Measurements from ENCODE around the gene PRKCB. TPM values are rescaled to one million over a fixed set of nuclear protein-coding genes. Genes with fewer than 3 reads are reported as not detected.
A peak's percentile ranks its signal among the peaks of the same experiment; 100 is the strongest.

PRKCB gene
- total RNA-seq, 1 donor from 2014 or later: 2.5 TPM

DNA sequence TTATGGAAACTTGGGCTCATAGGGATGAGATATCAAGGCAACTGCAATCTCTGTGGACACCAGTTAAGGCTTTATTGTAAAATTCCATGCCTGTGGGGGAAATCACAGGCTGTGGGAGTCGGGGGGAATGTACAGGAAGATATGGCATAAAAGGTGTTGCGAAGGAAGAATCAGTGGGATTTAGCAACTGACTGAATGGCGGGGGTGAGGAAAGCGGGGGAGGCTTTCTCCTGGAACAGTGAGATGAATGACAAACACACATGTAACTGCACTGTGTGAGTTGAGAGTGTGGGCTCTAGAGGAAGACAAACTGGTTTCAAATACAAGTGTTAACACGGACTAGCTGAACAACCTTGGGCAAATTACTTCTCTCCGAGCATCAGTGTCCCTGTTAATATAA is 143.7 kb downstream of the PRKCB start:
- no peak for ATAC-seq
- intact Hi-C loops (cut with micrococcal nuclease): no loop called here
- no peak for DNase-seq

DNA sequence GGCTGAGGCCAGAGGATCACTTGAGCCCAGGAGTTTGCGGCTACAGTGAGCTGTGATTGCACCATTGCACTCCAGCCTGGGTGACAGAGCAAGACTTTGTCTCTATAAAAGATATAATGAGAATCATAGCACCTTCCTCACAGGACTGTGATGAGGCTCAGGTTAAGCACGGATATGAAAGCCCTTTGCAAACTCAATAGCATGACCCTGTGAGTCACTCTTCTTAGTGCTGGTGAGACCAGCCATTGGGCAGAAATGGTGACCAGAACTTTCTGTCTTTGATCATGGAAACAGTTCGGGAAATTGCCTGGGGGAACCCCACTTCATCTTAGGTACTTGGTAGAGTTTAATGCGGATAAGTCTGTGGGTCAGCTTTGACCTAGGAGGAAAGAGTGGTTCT is 144.2 kb downstream of the PRKCB start:
- no peak for ATAC-seq
- intact Hi-C loops (cut with micrococcal nuclease): no loop called here
- no peak for DNase-seq

DNA sequence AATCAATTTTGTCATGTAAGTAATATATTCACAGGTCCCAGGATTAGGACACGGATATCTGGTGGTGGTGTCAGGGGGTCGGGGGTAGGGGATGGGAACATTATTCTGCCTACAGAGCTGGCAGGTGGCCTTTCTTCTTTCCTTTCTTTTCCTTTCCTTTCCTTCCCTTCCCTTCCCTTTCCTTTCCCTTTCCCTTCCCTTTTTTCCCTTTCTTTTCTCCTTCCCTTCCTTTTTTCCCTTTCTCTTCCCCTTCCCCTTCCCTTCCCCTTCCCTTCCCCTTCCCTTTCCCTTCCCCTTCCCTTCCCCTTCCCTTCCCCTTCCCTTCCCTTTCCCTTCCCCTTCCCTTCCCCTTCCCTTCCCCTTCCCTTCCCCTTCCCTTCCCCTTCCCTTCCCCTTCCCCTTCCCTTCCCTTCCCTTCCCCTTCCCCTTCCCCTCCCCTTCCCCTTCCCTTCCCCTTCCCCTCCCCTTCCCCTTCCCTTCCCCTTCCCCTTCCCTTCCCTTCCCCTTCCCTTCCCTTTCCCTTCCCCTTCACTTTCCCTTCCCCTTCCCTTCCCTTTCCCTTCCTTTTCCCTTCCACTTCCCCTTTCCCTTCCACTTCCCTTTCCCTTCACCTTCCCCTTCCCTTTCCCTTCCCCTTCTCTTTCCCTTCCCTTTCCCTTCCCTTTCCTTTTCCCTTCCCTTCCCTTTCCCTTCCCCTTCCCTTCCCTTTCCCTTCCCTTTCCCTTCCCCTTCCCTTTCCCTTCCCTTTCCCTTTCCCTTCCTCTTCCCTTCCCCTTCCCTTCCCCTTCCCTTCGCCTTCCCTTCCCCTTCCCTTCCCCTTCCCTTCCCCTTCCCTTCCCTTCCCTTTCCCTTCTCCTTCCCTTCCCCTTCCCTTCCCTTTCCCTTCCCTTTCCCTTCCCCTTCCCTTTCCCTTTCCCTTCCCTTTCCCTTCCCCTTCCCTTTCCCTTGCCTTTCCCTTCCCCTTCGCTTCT is 145.9 kb downstream of the PRKCB start:
- no peak for DNase-seq
- no peak for ATAC-seq
- intact Hi-C loops (cut with micrococcal nuclease): no loop called here

DNA sequence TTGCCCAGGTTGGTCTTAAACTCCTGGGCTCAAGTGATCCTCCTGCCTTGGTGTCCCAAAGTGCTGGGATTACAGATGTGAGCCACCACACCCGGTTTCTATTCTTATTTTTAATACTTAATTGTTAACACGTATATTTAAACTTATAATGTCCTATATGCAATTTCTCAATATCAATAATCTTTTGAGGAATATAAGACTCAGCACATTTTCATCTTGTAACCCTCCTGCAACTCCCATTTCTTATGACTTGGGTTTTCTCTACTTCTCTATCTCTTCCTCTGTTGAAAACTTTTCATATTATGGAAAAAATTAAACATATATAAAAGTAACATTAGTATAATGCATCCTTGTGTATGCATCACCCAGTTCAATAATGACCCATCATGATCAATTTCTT is 150.7 kb downstream of the PRKCB start:
- ATAC-seq: no peak
- intact Hi-C loops (cut with micrococcal nuclease): no loop called here
- DNase-seq: no peak

DNA sequence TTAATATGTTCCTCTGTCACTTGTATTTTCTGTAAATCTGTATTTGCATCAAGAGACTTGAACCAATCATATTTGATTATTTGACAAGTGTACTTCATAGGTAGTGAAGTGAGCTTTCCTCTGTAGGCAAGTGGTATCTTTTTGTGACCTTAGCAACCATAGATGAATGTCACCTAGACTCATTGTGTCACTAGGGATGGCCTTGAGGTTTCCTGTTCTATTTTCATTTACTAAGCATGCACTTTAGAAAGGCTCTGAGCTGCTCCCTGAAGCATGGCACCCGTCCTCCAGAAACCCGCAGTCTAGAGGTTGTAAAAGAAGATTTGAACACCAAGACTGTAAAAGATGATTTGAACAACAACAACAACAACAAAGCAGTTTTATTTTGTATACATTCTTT is 151.7 kb downstream of the PRKCB start:
- ATAC-seq (no peak), DNase-seq (no peak)
- intact Hi-C loops (cut with micrococcal nuclease): no loop called here

DNA sequence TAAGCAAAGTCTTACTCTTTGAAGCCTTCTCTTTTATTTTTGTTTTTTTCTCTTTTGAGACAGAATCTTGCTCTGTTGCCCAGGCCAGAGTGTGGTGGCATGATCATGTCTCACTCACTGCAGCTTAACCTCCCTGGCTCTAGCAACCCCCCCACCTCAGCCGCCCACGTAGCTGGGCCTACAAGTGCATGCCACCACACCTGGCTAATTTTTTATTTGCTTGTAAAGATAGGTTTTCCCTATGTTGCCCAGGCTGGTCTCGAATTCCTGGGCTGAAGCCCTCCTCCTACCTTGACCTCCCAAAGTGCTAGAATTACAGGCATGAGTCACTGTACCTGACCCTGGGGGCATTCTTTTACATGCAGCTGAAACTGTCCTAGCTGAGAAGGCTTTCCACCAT is 154.7 kb downstream of the PRKCB start:
- intact Hi-C loops (cut with micrococcal nuclease): no loop called here
- DNase-seq (no peak), ATAC-seq (no peak)

DNA sequence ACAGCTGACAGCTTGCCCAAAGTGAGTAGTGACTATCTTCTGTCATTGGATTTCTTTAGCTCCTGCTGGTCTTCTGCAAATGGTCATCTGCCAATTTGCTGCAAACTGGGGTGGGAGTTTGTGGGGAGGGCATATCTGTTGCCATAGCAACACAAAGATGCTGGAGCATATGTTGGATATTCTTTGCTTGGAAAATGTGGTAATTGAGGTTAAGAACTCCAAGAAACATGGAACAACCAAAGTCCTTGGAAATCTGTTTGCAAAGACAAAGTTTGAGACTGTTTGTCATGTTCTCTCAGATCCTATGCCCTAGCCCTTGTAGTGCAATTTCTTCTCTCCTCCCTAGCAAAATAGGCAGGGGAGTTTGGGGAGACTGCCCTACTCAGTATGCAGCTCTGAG is 155.3 kb downstream of the PRKCB start:
- no peak for DNase-seq
- intact Hi-C loops (cut with micrococcal nuclease): no loop called here
- no peak for ATAC-seq

DNA sequence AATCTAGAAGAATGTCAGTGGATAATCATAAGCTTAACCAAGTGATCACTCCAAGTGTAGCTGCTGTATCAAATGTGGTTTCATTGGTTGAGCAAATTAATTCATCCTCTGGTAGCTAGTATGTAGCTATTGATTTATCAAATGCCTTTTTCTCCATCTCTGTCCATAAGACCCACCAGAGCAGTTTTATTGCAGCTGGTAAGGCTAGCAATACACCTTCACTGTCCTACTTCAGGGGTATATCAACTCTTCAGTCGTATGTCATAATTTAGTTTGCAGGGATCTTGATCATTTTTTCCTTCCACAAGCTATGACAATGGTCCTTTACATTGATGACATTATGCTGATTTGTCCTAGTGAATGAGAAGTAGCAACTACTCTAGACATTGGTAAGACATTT is 158.8 kb downstream of the PRKCB start:
- intact Hi-C loops (cut with micrococcal nuclease): no loop called here
- DNase-seq (no peak), ATAC-seq (no peak)

DNA sequence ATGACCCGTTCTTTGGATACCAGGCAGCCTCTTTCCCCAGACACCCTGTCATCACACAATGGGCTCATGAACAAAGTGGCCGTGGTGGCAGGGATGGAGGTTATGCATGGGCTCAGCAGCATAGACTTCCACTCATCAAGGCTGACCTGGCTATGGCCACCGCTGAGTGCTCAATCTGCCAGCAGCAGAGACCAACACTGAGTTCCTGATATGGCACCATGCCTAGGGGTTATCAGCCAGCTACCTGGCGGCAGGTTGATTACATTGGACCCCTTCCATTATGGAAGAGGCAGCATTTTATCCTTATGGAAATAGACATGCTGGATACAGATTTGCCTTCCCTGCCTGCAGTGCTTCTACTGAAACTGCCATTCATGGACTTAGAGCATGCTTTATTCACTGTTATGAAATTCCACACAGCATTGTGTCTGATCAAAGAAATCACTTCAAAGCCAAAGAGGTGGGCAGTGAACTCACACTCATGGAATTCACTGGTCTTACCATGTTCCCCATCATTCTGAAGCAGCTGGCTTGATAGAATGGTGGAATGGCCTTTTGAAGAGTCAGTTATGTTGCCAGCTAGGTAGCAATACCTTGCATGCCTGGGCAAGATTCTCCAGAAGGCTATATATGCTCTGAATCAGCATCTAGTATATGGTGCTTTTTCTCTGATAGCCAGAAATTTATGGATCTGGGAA is 160.6 kb downstream of the PRKCB start:
- ATAC-seq: no peak
- no peak for DNase-seq
- intact Hi-C loops (cut with micrococcal nuclease): no loop called here

DNA sequence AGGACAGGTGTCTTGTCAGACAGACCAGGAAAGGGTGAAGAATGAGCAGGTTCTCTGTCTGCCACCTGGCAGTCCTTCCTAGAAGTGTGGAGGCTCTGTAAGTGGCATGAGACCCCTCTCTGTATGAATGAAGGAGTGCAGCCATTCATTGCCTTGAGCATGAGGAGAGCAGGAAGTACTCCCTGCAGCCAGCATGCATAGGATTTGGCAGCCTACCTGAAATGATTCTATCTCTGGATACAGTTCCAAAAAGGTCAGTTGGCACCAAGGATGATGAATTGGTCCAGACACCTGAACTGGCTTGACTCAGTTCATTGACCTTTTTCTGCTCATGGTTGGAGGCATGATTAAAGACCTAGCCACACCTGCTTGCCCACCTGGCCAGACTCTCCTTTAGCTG is 163.0 kb downstream of the PRKCB start:
- DNase-seq (no peak), ATAC-seq (no peak)
- intact Hi-C loops (cut with micrococcal nuclease): no loop called here

DNA sequence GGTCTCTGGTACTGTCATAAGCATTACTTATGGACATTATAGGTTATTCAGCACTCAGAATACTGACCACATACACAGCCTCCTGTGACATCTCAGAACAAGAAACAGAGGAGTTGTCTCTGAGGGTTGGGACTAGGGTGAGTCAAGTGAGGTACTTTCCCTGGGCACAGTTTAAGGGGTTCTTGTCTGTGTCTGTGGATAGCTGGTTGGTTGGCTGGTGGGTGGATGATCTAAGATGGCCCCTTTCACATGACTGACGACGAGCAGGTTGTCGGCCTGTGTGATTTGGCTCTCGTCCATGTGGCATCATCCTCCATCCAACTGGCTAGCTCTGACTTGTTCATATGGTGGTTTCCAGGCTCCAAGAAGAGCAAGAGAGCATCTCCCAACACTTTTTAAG is 163.9 kb downstream of the PRKCB start:
- DNase-seq: no peak
- intact Hi-C loops (cut with micrococcal nuclease): no loop called here
- ATAC-seq: no peak

DNA sequence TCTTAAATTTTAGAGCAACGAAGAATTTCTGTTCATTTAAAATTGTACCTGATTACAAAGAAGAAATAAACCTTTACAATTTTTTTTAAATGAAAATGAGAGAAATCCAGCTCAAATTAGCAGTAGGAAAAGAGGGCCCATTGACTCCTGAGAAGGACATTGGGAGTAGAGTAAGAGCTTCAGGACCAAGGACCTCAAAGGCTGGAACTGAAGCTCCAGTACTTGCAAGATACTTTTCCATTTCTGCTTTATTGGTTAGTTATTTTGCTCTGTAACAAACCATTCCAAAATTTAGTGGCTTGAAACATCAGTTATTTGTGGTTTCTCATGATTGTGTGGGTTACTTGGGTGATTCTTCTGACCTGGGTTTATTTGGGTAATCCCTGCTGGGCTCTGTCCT is 165.9 kb downstream of the PRKCB start:
- ATAC-seq: no peak
- intact Hi-C loops (cut with micrococcal nuclease): no loop called here
- no peak for DNase-seq

DNA sequence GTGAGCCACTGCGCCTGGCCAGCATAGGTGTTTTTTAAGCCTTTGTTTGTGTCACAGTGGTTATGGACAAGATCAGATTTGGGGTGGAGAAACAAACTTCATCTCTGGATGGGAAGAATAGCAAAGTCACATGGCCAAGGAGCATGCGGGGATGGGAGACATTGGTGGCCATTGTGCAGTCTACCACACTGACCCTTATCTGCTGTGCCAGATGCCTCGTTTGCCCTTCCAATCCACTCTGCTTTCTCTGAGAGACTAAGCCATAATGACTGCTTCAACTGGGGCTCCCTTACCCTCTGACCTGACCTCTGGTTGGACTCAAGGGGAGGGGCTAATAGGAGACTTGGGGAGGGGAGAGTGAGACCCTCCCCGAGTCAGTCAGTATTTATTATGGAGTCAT is 166.8 kb downstream of the PRKCB start:
- intact Hi-C loops (cut with micrococcal nuclease): no loop called here
- ATAC-seq: no peak
- DNase-seq: no peak

DNA sequence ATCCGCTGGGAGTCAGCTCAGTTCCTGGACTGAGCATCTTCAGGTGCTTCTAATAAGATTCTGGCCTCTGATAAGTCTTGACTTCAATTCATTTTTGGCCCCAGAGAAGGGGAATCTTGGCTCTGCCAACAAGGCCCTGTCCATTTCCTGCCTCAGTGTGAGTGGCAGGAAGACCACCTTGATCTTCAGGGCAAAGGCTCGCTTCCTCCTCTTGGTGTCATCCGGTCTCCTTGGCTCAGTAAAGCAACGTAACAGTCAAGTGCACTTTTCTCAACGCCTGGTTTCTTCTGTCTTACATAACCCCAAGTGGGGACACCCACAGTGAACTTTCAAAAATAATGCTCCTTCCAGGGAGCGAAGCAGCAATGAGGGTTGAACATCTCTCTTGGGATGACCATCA is 169.8 kb downstream of the PRKCB start:
- DNase-seq: no peak
- no peak for ATAC-seq
- intact Hi-C loops (cut with micrococcal nuclease): no loop called here

DNA sequence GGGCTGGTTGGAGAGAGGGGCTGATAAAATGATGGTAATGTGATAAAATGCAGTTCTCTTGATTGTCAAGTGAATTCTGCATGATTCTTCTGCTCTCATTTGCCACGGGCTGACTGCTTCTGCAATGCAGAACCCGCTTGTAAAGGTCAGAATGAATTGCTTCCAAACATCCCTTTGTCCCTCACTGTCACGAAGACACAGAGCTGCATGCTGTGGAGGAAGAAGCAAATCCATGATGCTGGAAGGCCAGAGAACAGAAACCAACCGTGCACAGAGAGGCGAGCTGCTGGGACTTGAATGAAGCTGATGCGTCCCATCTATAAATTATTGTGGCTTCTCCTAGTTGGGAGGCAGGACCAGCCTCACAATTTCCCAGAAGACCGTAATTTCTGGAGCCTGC is 171.6 kb downstream of the PRKCB start:
- ATAC-seq: no peak
- DNase-seq: no peak
- intact Hi-C loops (cut with micrococcal nuclease): no loop called here

DNA sequence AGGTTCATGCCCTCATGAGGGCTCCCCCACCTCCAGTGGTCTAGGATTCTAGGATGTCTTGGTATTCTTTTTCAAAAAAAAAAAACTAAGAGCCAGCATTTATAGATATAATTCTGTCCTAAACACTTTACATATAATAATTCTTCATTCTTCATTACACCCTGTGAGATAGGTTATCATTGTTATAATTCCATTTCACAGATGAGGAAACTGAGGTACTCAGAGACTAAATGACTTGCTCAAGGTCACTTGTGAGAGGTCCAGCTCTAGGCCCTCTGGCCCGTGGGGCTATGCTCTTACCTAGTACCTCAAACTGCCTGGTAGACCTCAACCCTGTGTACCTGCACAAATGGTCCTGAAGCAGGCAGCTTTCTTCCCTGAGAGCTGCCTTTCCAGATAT is 172.2 kb downstream of the PRKCB start:
- intact Hi-C loops (cut with micrococcal nuclease): no loop called here
- DNase-seq (no peak), ATAC-seq (no peak)

DNA sequence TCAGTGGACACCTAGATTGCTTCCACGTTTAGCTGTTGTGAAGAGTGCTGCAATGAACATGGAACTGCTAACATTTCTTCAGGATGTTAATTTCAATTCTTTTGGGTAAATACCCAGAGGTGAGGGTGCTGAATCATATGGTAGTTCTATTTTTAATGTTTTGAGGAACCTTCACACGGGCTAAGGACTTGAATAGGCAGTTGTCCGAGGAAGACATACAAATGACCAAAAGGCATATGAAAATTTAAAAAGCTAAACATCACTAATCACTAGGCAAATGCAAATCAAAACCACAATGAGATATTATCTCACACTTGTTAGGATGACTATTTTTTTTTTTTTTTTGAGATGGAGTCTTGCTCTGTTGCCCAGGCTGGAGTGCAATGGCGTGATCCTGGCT is 173.3 kb downstream of the PRKCB start:
- ATAC-seq (no peak), DNase-seq (no peak)
- intact Hi-C loops (cut with micrococcal nuclease): no loop called here

DNA sequence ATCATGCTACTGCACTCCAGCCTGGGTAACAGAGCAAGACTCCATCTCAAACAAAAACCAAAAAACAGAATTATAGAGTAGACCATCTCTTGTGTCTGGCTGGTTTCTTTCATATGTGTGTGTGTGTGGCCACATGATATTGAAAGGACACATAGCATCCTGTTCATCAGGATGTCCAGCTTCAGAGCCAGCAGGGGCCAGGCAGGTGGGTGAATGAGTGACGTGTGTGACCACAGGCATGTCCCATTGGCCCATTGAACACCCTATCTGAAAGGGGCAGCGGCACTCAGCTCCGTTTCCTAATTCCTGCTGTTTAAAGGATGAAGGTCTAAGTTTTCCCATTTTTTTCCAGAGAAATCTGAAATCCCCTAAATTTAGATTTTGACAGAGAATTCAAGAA is 174.2 kb downstream of the PRKCB start:
- ATAC-seq: no peak
- DNase-seq: no peak
- intact Hi-C loops (cut with micrococcal nuclease): no loop called here

DNA sequence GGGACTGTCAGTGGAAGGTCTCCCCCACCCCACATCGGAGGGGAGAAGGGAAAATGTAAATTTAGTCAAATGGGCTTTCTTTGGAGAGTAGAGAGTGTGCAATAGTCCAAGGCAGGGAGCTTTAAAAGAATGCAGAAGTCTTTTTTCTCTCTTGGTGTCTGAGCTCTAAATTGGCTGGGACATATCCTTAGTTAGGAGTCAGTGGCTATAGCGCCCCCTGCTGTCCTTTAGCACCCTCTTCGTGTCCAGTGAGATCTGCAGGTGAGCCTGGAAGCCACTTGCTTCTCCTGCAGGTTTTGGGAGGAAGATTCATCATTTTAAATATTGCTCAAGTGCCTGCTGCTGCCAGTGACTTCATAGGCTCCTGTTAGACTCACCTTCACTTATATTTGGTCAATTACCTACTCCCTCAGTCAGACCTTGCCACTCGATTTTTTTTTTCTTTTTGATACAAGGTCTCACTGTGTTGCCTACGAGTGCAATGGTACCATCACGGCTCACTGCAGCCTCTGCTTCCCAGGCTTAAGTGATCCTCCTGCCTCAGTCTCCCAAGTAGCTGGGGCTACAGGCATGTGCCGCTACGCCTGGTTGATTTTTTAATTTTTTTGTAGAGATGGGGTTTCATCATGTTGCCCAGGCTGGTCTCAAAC is 174.8 kb downstream of the PRKCB start:
- intact Hi-C loops (cut with micrococcal nuclease): no loop called here
- peak; percentile 72 for DNase-seq
- ATAC-seq: peak; percentile 54

DNA sequence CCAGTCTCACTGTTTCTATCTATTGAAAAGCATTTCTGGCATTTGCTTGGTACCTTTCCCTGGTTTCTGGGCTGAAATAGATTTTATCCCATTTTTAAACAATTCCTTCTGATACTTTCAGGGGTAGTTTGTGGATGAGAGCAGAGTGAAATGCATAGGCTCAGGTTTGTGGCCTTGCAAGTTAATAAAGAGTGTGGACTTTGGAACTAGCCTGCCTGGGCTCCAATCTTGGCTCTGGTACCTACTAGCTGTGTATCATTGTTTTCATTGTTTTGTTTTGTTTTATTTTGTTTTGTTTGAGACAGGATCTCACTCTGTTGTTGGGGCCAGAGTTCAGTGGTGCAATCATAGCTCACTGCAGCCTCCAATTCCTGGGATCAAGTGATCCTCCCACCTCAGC is 175.5 kb downstream of the PRKCB start:
- DNase-seq (no peak), ATAC-seq (no peak)
- intact Hi-C loops (cut with micrococcal nuclease): no loop called here
